IMR-90 (cell line): ENCODE data around the gene SLC39A5. TPM values are rescaled to one million over a fixed set of nuclear protein-coding genes. Genes with fewer than 3 reads are reported as not detected.

Experiments
- ATAC-seq: fragments of 200-7000 bp; cut with Tn5 transposase; 2 replicates; pipeline ENCODE4 v1.9.1; 2020; ENCODE audit warnings: low read depth, mild to moderate bottlenecking, moderate library complexity
- BruUV-seq: library from RNA; stranded (reverse); fragments of 400-500 nt; replicated peaks from 2 replicates; lab custom pipeline; 2021; lab: Mats Ljungman, UMichigan
- CTCF ChIA-PET: fragments of 300-600 bp; formaldehyde crosslinking; extraction: SDS; loops from one replicate; lab custom pipeline; 2021; ENCODE audit warnings: antibody characterized with exemption; lab: Yijun Ruan, JAX
- POLR2A ChIA-PET: fragments of 300-600 bp; sonication (Branson Sonifier 250); formaldehyde crosslinking; loops from one replicate; lab custom pipeline; 2022; ENCODE audit warnings: antibody characterized with exemption; ENCODE audit not compliant: unreplicated experiment; lab: Charles Lee
- DNase-seq: peaks from one replicate; pipeline ENCODE4 v3.0.0; 2013
- H2AFZ ChIP-seq: replicated peaks from 2 replicates; pipeline ENCODE3; 2013; ENCODE audit warnings: low read length, mild to moderate bottlenecking; ENCODE audit not compliant: poor library complexity
- H2AK5ac ChIP-seq: 2 replicates; pipeline ENCODE4 v1.6.1; 2013; ENCODE audit warnings: low read depth, low read length, inconsistent platforms
- H2AK9ac ChIP-seq: replicated peaks from 2 replicates; pipeline ENCODE3; 2013; ENCODE audit warnings: mild to moderate bottlenecking, low read depth, low read length, moderate library complexity; ENCODE audit not compliant: poor library complexity
- H2BK120ac ChIP-seq: 2 replicates; pipeline ENCODE4 v1.6.1; 2013; ENCODE audit warnings: low read depth, low read length, inconsistent platforms
- H2BK15ac ChIP-seq: 3 replicates; pipeline ENCODE4 v1.6.1; 2013; ENCODE audit warnings: low read depth, low read length, inconsistent platforms
- H2BK20ac ChIP-seq: 2 replicates; pipeline ENCODE4 v1.6.1; 2013; ENCODE audit warnings: low read depth, mild to moderate bottlenecking, inconsistent platforms, low read length, moderate library complexity
- H2BK5ac ChIP-seq: 2 replicates; pipeline ENCODE4 v1.6.1; 2013; ENCODE audit warnings: mild to moderate bottlenecking, low read depth, low read length, inconsistent platforms; ENCODE audit not compliant: poor library complexity, severe bottlenecking
- H3K14ac ChIP-seq: replicated peaks from 2 replicates; pipeline ENCODE4 v1.6.1; 2013; ENCODE audit warnings: low read depth, low read length, inconsistent platforms
- H3K18ac ChIP-seq: 2 replicates; pipeline ENCODE4 v1.6.1; 2013; ENCODE audit warnings: low read depth, low read length, control low read depth
- H3K23ac ChIP-seq: 2 replicates; pipeline ENCODE4 v1.6.1; 2013; ENCODE audit warnings: low read depth, low read length, inconsistent platforms
- H3K27ac ChIP-seq: 2 replicates; pipeline ENCODE4 v1.5.1; 2013; ENCODE audit warnings: mild to moderate bottlenecking, control low read depth, low read length; ENCODE audit not compliant: insufficient read depth
- H3K27me3 ChIP-seq: 2 replicates; pipeline ENCODE4 v1.6.1; 2013; ENCODE audit warnings: low read length; ENCODE audit not compliant: control insufficient read depth, insufficient read depth
- H3K36me3 ChIP-seq: 2 replicates; pipeline ENCODE4 v1.6.1; 2013; ENCODE audit warnings: low read length, mixed read lengths; ENCODE audit not compliant: control insufficient read depth, insufficient read depth
- H3K4ac ChIP-seq: 2 replicates; pipeline ENCODE4 v1.6.1; 2013; ENCODE audit warnings: low read depth, low read length, inconsistent platforms
- H3K4me1 ChIP-seq: 2 replicates; pipeline ENCODE4 v1.6.1; 2013; ENCODE audit warnings: low read length, mixed read lengths; ENCODE audit not compliant: control insufficient read depth, insufficient read depth
- H3K4me2 ChIP-seq: 2 replicates; pipeline ENCODE4 v1.6.1; 2013; ENCODE audit warnings: low read depth, mild to moderate bottlenecking, control low read depth, low read length, moderate library complexity
- H3K4me3 ChIP-seq: 2 replicates; pipeline ENCODE4 v1.5.1; 2013; ENCODE audit warnings: low read depth, mild to moderate bottlenecking, control low read depth, low read length, moderate library complexity; ENCODE audit not compliant: insufficient read depth
- H3K56ac ChIP-seq: 2 replicates; pipeline ENCODE4 v1.6.1; 2013; ENCODE audit warnings: low read length, inconsistent platforms; ENCODE audit not compliant: insufficient read depth; ENCODE audit errors: extremely low read depth
- H3K79me1 ChIP-seq, 2 experiments: 2 replicates each; pipeline ENCODE4 v1.6.1; 2013; ENCODE audit warnings: low read length in 2 of 2, inconsistent platforms in 1 of 2, low read depth in 1 of 2
- H3K9ac ChIP-seq: 2 replicates; pipeline ENCODE4 v1.6.1; 2013; ENCODE audit warnings: low read depth, low read length, control low read depth
- H3K9me1 ChIP-seq: 2 replicates; pipeline ENCODE4 v1.6.1; 2013; ENCODE audit warnings: low read length, inconsistent platforms; ENCODE audit not compliant: insufficient read depth
- H3K9me3 ChIP-seq: 2 replicates; pipeline ENCODE4 v1.6.1; 2013; ENCODE audit warnings: low read length; ENCODE audit not compliant: control insufficient read depth, insufficient read depth
- H4K20me1 ChIP-seq: 2 replicates; pipeline ENCODE4 v1.6.1; 2013; ENCODE audit warnings: low read length, inconsistent platforms; ENCODE audit not compliant: insufficient read depth
- H4K5ac ChIP-seq: 2 replicates; pipeline ENCODE4 v1.6.1; 2013; ENCODE audit warnings: mild to moderate bottlenecking, low read depth, low read length, control low read depth
- H4K8ac ChIP-seq, 2 experiments: 2 replicates each; pipeline ENCODE4 v1.6.1; 2013; ENCODE audit warnings: low read depth in 2 of 2, low read length in 2 of 2, control low read depth in 1 of 2, inconsistent platforms in 1 of 2
- H4K91ac ChIP-seq: 2 replicates; pipeline ENCODE4 v1.6.1; 2013; ENCODE audit warnings: low read depth, low read length, inconsistent platforms; ENCODE audit not compliant: insufficient read depth
- FOS ChIP-seq: fragments of 150-350 bp; IDR thresholded peaks from 2 replicates; pipeline ENCODE4 v1.6.1; 2016; ENCODE audit warnings: low read depth, low read length
- MAFK ChIP-seq: IDR thresholded peaks from 2 replicates; pipeline ENCODE4 v1.6.1; 2012; ENCODE audit warnings: low read depth, low read length, improper control_type of control experiment
- MAZ ChIP-seq: IDR thresholded peaks from 2 replicates; pipeline ENCODE4 v1.6.1; 2012; ENCODE audit warnings: low read depth, mild to moderate bottlenecking, low read length, improper control_type of control experiment, moderate library complexity, borderline replicate concordance
- MXI1 ChIP-seq: IDR thresholded peaks from 2 replicates; pipeline ENCODE4 v1.6.1; 2012; ENCODE audit warnings: low read depth, mild to moderate bottlenecking, low read length, moderate library complexity, borderline replicate concordance
- WGBS, 2 experiments: methylation state at CpG; one replicate each; pipeline versions ENCODE4 v1.1.5 to v1.1.7; 2013; ENCODE audit warnings: missing lambda C conversion rate in 2 of 2; ENCODE audit not compliant: insufficient read length in 1 of 2; ENCODE audit errors: extremely low coverage in 2 of 2; 5-methylcytosine and 5-hydroxymethylcytosine counted together
- dilution Hi-C: fragments of 300-500 bp; cut with HindIII; formaldehyde crosslinking; loops from one replicate; pipeline ENCODE4 v1.14.3; 2018; ENCODE audit warnings: low sequenced_read_pairs; ENCODE audit not compliant: unreplicated experiment
- in situ Hi-C: fragments of 300-500 bp; cut with MboI; formaldehyde crosslinking; loops from 3 replicates; pipeline ENCODE4 v1.14.3; 2019; ENCODE audit warnings: low sequenced_read_pairs, inconsistent platforms, mixed read lengths
- intact Hi-C: fragments of 100-400 bp; cut with micrococcal nuclease; formaldehyde crosslinking; loops from 2 replicates; pipeline ENCODE4 v1.10.0; 2022
- polyA plus RNA-seq, 3 experiments: library from polyadenylated mRNA; depleted of rRNA; stranded (reverse); fragments of >200 nt; gene quantifications; 2 replicates each; pipeline ENCODE4 v1.2.3, GENCODE V29; 2012; ENCODE audit warnings: low replicate concordance in 1 of 3
- total RNA-seq: library from RNA; depleted of rRNA; stranded (reverse); fragments of >200 nt; gene quantifications from 2 replicates; pipeline ENCODE4 v1.2.3, GENCODE V29; 2012
- TF ChIP-seq, protein P1 (sequence below): conservative IDR thresholded peaks from 2 replicates; pipeline ENCODE4 v1.5.1; 2012; ENCODE audit warnings: mild to moderate bottlenecking, low read depth, low read length, improper control_type of control experiment

The SLC39A5 gene
- total and polyA plus RNA-seq, 2 of the 4 experiments (the other 2 are of a cell fraction): not detected

DNA sequence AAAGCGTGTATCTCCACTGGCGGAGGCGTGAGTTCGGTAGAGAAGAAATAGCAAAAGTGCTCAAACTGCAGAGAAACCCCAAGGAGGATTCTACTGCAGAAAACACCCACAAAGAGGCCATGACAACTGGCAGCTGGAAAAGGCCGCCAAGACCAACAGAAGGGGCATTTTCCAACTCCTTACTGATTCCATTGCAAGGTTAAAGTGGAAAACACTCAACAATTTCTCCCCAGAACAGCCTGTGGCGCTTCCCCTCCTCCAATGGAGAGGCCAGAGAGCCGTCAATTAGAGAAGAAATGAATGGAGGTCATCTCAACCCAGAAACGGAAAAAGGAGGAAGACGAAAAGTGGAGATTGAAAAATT lies 29.0 kb downstream of the SLC39A5 start:
- H3K9me1 ChIP-seq: peaks cover 27% of the 10 kb centered on the region
- peak overlapping the region; percentile 25; the same call in 1 of the 2 replicates for H3K23ac ChIP-seq
- no peak overlapping the region; the same call in 1 of the 2 replicates for H4K91ac ChIP-seq
- peak overlapping the region; percentile 60; the same call in 1 of the 2 replicates for H2BK120ac ChIP-seq
- H3K4me1 ChIP-seq: peaks cover 22% of the 10 kb centered on the region
- ChIA-PET CTCF (interaction anchor here (0.6 to 1.2 kb wide), 4 partner anchors 26 to 70 kb away, joined by 3 read pairs; partner anchors contain the start of gene SMARCC2), POLR2A (interaction anchor here (1.1 kb wide), 1 partner anchor 37 kb away, joined by 4 read pairs; the partner anchor contains the start of gene RNF41)
- H3K4ac ChIP-seq: peak overlapping the region; percentile 47
- dilution Hi-C loops: no loop called here
- H2BK15ac ChIP-seq: peak overlapping the region; percentile 23; the same call in 1 of the 3 replicates
- peak overlapping the region; percentile 81 to 88 for H4K8ac ChIP-seq
- peak overlapping the region; percentile 94 for H3K27ac ChIP-seq
- peak overlapping the region; percentile 94 for H3K4me3 ChIP-seq
- H2BK20ac ChIP-seq: 0 out of 2 replicates have a peak overlapping the region, but pooled peaks have one; percentile 13
- H2AK5ac ChIP-seq: peak overlapping the region; percentile 20; the same call in 1 of the 2 replicates
- peak overlapping the region; percentile 89 for H2BK5ac ChIP-seq
- DNase-seq: no peak
- peaks cover 26 to 40% of the 10 kb centered on the region in 2 experiments for H3K79me1 ChIP-seq
- TF ChIP-seq, protein P1, sequence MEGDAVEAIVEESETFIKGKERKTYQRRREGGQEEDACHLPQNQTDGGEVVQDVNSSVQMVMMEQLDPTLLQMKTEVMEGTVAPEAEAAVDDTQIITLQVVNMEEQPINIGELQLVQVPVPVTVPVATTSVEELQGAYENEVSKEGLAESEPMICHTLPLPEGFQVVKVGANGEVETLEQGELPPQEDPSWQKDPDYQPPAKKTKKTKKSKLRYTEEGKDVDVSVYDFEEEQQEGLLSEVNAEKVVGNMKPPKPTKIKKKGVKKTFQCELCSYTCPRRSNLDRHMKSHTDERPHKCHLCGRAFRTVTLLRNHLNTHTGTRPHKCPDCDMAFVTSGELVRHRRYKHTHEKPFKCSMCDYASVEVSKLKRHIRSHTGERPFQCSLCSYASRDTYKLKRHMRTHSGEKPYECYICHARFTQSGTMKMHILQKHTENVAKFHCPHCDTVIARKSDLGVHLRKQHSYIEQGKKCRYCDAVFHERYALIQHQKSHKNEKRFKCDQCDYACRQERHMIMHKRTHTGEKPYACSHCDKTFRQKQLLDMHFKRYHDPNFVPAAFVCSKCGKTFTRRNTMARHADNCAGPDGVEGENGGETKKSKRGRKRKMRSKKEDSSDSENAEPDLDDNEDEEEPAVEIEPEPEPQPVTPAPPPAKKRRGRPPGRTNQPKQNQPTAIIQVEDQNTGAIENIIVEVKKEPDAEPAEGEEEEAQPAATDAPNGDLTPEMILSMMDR: no peak
- TF ChIP-seq MAZ (no peak), FOS (no peak), MAFK (no peak), MXI1 (0 out of 2 replicates have a peak, but pooled peaks have one; percentile 8)
- peak overlapping the region; percentile 97 for H2AFZ ChIP-seq
- peaks cover 31% of the 10 kb centered on the region for H4K20me1 ChIP-seq
- H3K14ac ChIP-seq: peak overlapping the region; percentile 21
- no peaks in the 10 kb centered on the region for H3K27me3 ChIP-seq
- intact Hi-C loops: loop anchor here (2.0 kb wide), 2 partner anchors 140 to 206 kb away; partner anchors contain the start of gene ZC3H10
- peak overlapping the region; percentile 74 for H3K4me2 ChIP-seq
- H4K5ac ChIP-seq: peak overlapping the region; percentile 69
- no peaks in the 10 kb centered on the region for H3K9me3 ChIP-seq
- peak overlapping the region; percentile 85 for H3K9ac ChIP-seq
- no TSS peak for BruUV-seq
- peaks cover 29% of the 10 kb centered on the region for H3K36me3 ChIP-seq
- H3K18ac ChIP-seq: peak overlapping the region; percentile 36; the same call in 1 of the 2 replicates
- no peak for ATAC-seq
- in situ Hi-C loops: no loop called here
- H2AK9ac ChIP-seq: peak overlapping the region; percentile 26
- WGBS, 2 experiments: 9% methylated on average over 4 of the region's 9 CpGs; no CpG with 5 or more reads in 1 of the 2 experiments
- peak overlapping the region; percentile 75 for H3K56ac ChIP-seq
